HG03175 (cell line): Measurements from ENCODE around the gene PARM1.

Experiments
- ATAC-seq: cut with Tn5 transposase; IDR thresholded peaks from one replicate; pipeline ENCODE4 v1.9.1; 2021; ENCODE audit warnings: mild to moderate bottlenecking, moderate library complexity; ENCODE audit not compliant: unreplicated experiment

PARM1 gene

DNA sequence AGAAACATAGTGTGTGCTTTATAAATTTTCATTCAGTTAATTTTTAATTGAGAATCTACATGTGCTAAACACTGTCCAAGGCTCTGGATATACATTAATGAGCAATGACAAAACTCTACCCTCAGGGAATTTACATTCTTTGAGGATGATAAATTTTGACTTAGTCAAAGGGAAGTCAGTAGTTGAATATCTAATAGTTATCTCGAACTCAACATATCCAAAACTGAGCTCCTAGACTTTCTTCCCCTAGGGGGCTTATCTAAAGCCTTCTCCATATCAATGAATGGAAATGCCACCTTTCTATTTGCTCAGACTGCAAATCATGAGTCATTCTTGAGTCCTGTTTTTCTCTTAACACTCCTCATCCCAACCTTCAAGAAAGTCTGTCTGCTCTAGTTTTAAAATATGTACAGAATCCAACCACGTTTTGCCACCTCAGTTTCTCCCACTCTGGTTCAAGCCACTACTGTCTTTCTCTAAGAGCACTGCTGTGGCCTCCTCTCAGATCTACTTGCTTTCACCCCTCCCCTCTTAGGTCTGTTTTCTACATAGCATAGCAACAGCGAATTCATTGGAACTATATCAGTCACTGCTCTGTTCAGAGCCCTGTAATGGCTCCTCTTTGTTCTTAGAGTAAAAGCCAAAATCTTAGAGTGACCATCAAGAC is 9.5 kb downstream of the PARM1 start:
- ATAC-seq: no peak

DNA sequence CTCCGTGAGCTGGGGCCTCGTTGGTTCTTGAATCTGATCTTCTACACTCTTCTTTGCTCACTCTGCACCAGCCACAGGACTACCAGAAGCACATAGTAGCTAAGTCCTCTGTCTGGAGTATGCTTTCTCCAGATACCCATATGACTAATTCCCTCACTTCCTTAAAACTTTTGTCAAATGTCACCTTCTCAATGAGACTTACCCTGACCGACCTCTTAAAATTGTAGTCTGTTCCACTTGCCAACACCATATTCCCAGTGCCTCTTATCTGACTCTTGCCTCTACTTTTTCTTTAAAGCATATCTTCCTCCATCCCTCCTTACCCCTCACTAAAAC is 10.0 kb downstream of the PARM1 start:
- peak; percentile 60 for ATAC-seq

DNA sequence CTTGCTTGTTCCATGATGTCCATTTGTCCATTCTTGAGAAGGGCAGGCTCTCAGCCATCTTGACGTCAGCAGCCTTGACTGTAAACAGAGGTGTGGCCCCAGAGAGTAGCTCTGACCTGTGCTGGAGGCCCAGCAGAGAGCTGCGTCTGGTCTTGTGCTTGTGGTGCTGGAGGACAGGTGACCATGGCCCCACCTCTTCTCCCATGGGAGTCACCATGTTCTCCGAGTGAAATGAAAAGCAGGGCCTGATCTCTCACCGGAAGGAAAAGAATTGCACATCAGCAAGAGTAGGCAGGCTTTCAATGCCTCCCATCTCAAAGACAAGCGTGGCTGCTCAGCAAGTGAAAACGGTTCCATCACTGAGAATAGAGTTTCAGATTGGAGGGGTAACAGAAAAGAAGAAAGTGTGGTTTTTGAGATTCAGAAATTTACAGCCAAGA is 11.5 kb downstream of the PARM1 start:
- ATAC-seq: no peak

DNA sequence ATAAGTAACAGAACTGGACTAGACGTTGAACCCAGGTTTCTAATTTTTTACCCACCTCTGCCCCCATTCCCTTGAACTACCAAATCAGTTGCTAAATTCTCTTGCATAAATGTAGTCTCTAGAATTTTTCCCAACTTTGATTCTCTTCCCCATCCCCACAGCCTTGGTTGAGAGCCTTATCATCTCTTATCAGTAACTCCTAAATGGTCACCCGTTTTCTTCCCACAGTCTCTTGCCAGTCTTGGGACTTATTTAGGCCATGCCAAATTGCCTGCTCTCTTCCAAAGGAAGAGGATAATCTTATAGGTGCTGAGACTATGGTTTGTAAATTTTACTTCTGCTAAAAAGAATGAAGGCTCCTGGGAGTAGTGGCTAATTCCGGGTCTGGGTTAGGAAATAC is 13.3 kb downstream of the PARM1 start:
- no peak for ATAC-seq

DNA sequence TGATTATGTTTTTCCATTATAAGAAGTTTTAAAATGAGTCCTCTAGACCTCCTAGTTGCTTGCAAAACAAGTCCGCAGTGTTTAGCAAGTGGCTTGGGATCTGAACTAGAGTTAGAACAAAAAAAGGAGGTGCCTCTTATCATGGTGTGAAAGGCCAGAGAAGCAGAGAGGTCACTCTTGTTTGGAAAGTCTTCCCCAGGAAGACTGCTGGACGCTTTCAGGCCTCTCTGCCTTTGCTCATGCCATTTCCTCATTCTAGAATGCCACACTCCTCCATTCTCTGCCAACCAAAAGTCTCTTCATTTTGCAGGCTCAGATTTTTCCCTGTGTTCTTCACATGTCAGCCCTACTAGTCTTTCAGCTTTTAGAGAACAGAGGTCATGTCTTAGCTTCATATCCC is 14.9 kb downstream of the PARM1 start:
- ATAC-seq: no peak

DNA sequence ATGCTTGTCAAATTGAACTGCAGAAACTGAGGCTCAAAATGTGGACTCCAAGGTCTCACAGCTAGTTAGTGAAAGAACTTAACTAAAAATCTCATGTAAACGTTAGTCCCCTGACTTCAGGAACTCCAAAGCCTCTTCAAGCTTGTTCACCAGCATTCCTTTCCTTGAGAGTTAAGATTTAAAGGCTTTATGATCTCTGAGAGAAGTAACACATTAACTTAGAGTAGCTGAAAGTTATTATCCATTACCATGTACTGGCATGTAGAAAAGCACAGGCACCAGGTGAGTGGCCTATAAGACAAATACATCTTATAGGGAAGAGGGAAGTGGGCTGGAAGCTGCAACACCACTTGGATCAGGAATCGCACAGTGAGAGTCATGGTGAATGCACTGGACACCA is 15.3 kb downstream of the PARM1 start:
- no peak for ATAC-seq

DNA sequence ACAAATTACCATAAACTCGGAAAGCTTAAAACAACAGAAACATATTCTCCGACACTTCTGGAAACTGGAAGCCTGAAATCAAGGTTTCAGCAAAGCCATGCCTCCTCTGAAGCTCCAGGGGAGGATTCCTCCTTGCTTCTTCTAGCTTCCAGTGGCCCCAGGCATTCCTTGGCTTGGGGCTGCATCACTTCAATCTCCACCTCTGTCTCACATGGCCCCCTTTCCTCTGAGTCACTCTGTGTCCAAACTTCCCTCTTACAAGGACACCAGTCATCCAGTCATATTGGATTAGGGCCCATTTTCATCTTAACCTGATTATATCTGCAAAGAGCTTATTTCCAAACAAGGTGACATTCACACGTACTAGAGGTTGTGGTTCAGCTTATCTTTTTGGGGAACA is 17.3 kb downstream of the PARM1 start:
- no peak for ATAC-seq

DNA sequence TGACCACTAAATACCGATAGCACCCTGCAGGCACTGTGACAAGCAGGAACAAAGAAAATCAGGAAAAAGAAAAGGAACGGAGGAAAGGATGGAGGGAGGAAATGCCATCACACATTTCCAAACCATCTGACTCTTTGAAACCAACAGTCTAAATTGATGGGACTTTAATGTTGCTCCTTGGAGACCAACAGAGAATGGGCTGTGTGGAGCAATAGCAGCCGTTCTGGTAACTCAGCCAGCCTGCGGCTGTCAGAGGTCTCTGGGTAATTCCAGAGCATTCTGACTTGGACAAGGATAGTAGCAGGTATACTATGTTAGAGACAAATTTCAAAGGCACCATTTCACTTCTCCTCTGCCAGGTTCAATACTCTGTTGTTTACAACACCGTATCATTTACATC is 18.0 kb downstream of the PARM1 start:
- ATAC-seq: no peak

DNA sequence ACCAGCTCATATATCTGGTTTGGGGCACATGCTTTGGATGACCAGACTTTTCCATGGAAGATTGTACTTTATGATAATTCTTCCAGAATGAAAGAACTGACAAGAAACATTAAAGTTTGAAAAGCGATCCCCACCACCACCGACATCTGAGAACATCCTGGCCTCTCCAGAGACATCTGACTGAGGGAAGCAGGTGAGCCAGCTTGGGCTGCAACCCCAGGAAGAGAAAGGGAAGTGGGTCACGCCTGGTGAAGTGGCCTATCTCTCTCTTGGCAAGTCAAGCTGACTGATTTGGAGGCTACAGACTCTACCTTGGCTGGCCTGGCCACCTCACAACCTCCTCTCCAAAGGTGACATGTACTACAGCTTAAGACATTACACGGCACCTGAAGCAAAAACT is 20.7 kb downstream of the PARM1 start:
- ATAC-seq: no peak

DNA sequence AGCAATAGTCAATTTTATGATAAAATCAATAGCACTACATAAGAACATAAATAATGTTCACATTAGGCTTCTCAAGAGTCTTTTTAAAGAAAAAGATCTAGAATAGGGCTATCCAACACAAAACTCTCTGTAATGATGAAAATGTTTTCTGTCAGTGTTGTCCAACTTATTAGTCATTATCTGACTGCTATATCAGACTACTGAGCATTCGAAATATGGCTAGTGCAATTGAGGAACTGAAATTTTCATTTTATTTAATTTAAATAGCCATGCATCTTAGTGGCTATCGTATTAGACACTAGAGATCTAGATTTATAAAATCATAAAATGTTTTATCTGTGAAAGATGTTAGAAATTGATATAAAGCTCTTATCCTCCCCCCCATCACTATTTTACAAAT is 26.0 kb downstream of the PARM1 start:
- no peak for ATAC-seq

DNA sequence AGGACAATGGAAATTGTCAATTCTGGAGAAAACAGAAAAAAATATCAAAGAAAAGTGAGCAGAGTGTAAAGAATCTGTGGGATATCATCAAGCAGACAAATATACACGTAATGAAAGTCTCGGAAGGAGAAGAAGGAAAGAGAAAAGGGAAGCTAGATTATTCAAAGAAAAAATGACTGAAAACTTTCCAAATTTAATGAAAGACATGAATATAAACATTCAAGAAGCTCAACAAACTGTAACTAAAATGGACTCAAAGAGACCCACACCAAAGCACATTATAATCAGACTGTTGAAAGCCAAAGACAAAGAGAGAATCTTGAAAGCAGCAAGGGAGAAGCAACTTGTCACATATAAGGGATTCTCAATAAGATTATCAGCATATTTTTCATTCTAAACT is 28.3 kb downstream of the PARM1 start:
- no peak for ATAC-seq

DNA sequence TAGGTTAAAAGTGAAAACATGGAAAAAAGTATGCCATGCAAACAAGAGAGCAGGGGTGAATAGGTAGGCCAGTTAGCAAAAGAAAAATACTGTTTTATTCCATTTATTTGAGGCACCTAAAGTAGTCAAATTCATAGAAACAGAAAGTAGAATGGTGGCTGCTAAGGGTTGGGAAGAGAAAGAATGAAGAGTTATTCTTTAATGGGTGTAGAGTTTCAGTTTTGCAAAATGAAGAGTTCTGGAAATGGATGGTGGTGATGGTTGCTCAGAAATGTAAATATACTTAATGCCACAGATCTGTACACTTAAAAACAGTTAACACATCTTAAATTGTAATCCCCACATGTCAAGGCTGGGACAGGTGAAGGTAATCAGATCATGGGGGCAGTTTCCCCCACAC is 29.7 kb downstream of the PARM1 start:
- no peak for ATAC-seq

DNA sequence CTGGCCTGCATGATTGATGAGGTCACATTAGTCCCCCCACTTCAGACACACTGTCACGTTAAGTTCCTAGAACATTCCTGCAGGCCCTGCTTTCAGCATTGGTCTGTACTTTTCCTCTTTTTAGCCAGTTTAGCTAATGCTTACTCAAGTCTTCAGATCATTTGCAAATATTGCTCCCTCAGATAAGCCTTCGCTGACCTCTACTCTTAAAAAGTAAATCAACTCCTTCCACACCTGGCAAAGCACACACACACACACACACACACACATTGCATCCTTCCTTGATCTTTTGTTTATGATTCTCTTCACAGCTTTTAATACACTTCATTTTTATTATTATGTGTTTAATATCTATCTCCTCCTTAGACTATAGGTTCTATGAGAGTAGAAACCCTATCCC is 31.4 kb downstream of the PARM1 start:
- ATAC-seq: no peak

DNA sequence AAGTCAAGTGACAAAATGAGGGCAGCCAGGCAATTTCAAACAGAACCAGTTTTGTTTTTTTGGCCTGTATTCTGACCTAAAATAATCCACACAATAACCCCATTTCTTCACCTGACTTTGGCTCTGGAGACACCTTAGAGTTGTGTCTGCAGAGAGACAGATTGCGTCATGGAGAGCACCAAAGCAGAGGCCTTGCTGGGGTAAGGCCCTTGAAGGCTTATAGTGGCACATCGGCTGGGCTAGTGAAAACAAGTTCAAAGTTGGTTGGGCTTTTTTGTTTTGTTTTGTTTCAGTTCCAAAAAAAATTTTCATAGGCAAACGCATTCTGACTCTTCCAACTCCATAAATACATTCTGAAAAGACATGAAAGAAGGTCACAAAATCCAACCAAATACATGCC is 34.4 kb downstream of the PARM1 start:
- ATAC-seq: no peak

DNA sequence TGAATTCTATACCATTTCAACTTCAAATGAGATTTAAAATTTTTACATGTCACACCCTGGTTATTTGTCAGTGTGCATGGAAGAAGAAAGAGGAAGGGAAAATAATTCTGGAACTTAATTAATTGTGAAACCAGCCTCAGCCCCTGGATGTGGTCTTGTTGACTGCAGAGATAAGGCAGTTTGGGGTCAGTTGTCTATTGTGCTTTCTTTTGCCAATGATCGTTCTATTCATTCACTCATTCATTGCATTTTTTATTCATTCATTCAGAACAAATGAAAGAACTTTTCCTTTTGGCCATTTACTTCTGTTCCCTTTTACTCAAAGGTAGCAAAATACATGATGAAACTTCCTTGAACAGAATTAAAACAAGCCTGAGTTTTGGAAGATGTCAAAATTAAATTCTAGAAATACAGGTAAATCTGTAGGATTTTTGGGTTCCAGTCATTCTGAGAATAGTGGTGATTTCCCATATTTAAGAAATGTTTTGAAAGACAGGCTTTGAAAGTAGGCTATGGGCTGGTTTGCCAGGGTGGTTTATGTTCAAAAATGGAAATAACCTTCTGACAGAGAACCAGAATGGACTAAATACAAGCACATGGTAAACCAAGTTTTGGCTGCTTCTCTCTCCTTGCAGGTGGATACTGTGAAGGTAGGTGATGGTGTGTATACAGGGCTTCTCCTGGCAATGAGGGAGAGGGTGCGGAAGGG is 35.7 kb downstream of the PARM1 start:
- peak; percentile 52 for ATAC-seq

DNA sequence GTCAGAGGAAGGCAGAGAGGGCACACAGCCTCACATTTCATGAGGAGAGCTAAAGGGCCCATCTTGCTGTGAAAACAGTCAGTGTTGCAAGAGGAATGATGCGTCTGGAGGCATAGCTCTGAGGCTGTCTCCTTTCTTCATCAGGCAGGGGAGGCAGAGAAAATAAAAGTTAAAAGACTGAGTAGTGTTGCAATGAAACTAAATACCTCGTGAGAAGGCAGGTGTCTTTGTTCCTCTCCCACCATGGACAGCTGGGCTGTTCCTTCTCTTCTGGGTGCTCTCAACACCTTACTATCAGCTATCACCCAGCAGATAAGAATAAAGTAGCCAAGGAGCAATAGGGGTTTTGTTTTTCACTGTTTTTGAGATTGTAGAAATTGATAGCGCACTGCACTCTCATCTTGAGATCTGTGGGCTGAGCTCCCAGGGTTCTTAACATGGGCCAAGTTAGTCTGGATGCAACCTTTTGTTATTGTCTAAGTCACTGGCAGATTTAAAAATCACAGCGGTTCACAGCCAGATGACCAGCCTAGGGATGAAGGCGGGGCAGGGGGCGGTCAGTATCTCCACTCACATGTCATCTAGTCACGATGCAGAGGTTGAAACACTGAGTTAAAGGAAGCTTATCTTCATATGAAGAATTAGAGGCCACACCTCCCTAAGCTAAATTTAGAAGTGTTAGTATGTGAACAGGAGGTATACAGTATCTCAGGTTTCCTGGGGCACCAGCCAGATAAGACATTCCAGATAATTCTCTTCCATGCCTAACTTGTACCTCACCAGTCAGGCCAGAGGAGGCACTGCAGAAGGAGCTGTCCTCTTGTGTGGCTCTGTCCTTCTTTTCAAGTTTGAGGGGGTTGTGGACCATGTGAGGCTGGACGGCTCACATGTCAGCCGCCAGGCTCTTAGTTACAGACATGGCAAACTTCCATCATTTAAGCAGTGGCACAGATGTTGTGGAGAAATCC is 36.9 kb downstream of the PARM1 start:
- no peak for ATAC-seq

DNA sequence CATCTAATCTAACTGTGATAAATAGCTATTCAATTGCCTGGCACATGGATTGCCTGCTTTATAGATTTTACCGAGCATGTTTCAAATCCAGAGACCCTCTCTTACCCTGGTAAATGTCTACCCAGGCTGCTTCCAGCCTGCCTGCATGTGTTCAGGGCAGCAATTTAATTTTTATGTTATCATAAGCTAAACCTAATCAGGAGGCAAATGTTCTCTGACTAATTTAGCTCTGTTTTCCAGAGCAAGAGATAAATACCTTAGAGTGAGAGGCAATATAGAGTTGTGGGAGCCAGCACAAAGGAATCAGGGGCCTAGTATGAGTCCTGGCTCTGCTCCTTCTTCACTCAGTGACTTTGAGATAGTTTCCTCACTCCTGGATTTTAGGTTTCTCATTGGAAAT is 37.7 kb downstream of the PARM1 start:
- no peak for ATAC-seq

DNA sequence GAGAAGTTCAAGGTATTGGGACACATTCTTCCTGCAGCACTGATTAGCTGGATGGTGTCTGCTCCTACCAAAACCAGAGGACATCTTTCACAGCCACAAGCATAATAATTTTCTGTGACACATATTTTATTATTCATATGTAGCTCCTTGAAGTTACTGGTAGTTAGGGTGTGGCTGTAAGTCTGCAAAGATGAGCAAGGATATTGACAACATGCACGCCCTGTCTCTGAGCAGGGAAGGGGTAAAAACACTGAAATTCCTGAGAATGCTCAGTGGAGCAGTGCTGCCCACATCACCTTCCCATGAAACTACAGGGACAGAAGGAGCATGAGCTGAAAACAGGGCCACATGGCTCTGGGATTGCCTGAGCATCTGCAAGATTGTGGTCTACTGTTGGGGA is 38.9 kb downstream of the PARM1 start:
- ATAC-seq: no peak

DNA sequence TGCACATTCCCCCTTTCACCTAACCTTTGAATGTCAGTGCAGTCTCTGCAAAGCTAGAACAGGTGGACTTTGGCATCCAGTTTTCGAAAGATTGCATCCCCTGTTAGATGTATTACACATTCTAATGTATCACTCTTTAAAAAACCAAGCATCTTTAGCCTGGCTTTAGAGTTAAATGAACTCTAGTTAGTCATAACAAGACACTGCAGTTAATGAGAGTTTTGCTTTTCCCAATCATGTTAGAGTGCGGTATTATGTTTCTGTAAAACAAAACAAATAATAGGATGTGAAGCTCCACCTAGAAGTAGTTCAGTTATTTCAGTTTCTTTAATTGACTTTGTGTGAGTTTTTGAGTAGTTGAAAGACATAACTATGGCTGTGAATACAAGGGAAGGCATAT is 42.2 kb downstream of the PARM1 start:
- no peak for ATAC-seq

DNA sequence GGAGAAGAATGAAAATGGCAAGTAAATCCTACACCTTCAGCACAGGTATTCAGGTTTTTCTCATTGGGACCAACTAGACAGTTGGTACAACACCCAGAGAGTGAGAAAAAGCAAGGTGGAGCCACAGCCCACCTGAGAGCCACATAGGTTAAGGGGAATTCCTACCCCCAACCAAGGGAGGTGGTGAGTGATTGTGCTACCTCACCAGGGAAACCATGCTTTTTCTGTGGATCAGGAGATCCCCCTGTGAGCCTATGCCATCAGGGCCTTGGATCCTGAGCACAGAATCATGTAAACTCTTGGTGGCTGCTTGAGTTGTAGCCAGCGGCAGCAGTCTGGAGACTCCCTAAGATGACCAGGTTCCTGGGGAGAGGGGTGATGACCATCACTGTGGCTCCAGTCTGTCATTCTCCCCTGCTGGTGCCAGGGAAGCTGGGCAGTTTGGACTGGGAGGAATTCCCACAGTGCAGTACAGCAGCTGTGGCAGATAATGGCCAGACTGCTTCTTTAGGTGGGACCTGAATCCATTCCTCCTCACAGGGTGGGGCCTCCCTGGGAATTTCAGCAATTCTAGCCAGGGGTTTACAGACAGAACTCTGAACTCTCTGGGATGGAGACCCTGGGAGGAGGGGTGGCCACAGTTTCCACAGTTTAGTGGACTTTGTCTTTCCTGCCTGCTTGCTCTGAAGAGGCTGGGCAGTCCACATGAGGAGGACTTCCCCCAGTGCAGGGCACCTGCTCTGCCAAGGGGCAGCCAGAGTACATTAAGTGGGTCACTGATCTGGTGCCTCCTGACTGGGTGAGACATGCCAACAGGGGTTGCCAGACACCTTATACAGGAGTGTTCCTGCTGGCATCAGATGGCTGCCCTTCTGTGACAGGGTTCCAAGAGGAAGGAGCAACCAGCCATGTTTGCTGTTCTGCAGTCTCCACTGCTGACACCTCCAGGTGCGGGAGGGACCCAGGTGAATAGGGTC is 43.2 kb downstream of the PARM1 start:
- ATAC-seq: no peak
